A673 (cell line): Measurements from ENCODE around the gene PCDHGA6. TPM values are rescaled to one million over a fixed set of nuclear protein-coding genes. Genes with fewer than 3 reads are reported as not detected.
"Not testable (repeated sequence)": the region's sequence is repeated elsewhere in the genome, so short reads cannot be mapped to it uniquely, and the experiment has no call there.

Source experiments
- BruUV-seq: library from RNA; stranded (reverse); fragments of 400-500 nt; replicated peaks from 2 replicates; lab custom pipeline; 2021; lab: Mats Ljungman, UMichigan
- CTCF ChIA-PET: fragments of 300-600 bp; sonication (Branson Sonifier 250); formaldehyde crosslinking; loops from one replicate; lab custom pipeline; 2022; ENCODE audit warnings: antibody characterized with exemption; lab: Charles Lee
- POLR2A ChIA-PET: fragments of 300-600 bp; sonication (Branson Sonifier 250); formaldehyde crosslinking; loops from one replicate; lab custom pipeline; 2022; ENCODE audit warnings: antibody characterized with exemption; ENCODE audit not compliant: low non-redundant PET; lab: Charles Lee
- DNase-seq: peaks from one replicate; pipeline ENCODE4 v3.0.0-alpha.2; 2015; ENCODE audit warnings: low spot score
- H3K27ac ChIP-seq: fragments of 200-600 bp; sonication (generic); 2 replicates; pipeline ENCODE4 v1.5.1; 2016; ENCODE audit warnings: mixed run types, low read depth, mild to moderate bottlenecking, mixed read lengths, antibody characterized with exemption, low read length; ENCODE audit not compliant: poor library complexity, severe bottlenecking
- H3K27me3 ChIP-seq: fragments of 200-600 bp; sonication (generic); replicated peaks from 2 replicates; pipeline ENCODE4 v1.6.1; 2017; ENCODE audit warnings: mixed run types, low read depth, mild to moderate bottlenecking, mixed read lengths, antibody characterized with exemption, low read length; ENCODE audit not compliant: insufficient read depth, poor library complexity
- H3K36me3 ChIP-seq: fragments of 200-600 bp; sonication (generic); 2 replicates; pipeline ENCODE4 v1.6.1; 2016; ENCODE audit warnings: mixed run types, mild to moderate bottlenecking, mixed read lengths, antibody characterized with exemption, low read length; ENCODE audit not compliant: insufficient read depth, poor library complexity, severe bottlenecking
- H3K4me1 ChIP-seq: fragments of 200-600 bp; sonication (generic); 2 replicates; pipeline ENCODE4 v1.6.1; 2017; ENCODE audit warnings: mixed run types, mild to moderate bottlenecking, mixed read lengths, antibody characterized with exemption, low read length; ENCODE audit not compliant: insufficient read depth, poor library complexity, severe bottlenecking
- H3K4me3 ChIP-seq: fragments of 200-600 bp; sonication (generic); 2 replicates; pipeline ENCODE4 v1.5.1; 2016; ENCODE audit warnings: low read depth, mixed run types, mild to moderate bottlenecking, mixed read lengths, low read length; ENCODE audit not compliant: poor library complexity, severe bottlenecking
- H3K9me3 ChIP-seq: fragments of 200-600 bp; sonication (generic); 2 replicates; pipeline ENCODE4 v1.6.1; 2016; ENCODE audit warnings: mixed run types, low read depth, mild to moderate bottlenecking, mixed read lengths, antibody characterized with exemption, low read length; ENCODE audit not compliant: poor library complexity, severe bottlenecking
- EZH2 ChIP-seq: fragments of 200-600 bp; sonication (generic); IDR thresholded peaks from 2 replicates; pipeline ENCODE4 v1.6.1; 2017; ENCODE audit warnings: borderline replicate concordance, low read depth, mild to moderate bottlenecking, mixed read lengths, antibody characterized with exemption, low read length; ENCODE audit not compliant: poor library complexity, severe bottlenecking
- intact Hi-C: fragments of 100-400 bp; cut with micrococcal nuclease; formaldehyde crosslinking; loops from one replicate; pipeline ENCODE4 v1.10.0; 2022; ENCODE audit not compliant: unreplicated experiment
- total RNA-seq: library from RNA; stranded (reverse); gene quantifications from 2 replicates; pipeline ENCODE4 v1.2.3, GENCODE V29; 2021
- TF ChIP-seq, protein P1 (sequence below): fragments of 300-800, 200-600 bp; sonication (generic); conservative IDR thresholded peaks from 2 replicates; pipeline ENCODE4 v1.5.1; 2017; ENCODE audit warnings: low read depth, mild to moderate bottlenecking, antibody characterized with exemption, low read length, moderate library complexity, mixed read lengths

The PCDHGA6 gene
- total RNA-seq, 1 experiment from 2014 or later = 21.6 TPM

DNA sequence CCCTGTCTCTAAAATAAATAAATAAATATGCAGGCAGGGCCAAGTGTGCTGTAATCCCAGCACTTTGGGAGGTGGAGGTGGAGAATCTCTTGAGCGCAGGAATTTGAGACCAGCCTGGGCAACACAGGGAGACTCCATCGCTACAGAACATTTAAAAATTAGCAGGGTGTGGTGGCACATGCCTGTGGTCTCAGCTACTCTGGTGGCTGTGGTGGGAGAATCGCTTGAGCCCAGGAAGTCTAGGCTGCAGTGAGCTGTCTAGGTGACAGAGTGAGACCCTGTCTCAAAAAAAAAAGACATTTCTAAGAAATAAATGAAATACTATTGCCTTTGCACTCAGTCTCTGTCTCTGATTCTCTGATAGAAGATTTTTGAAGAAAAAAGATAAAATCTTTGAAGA is 37.9 kb downstream of the PCDHGA6 start:
- peaks cover 80% of the 10 kb centered on the region for H3K9me3 ChIP-seq
- TF ChIP-seq, protein P1, sequence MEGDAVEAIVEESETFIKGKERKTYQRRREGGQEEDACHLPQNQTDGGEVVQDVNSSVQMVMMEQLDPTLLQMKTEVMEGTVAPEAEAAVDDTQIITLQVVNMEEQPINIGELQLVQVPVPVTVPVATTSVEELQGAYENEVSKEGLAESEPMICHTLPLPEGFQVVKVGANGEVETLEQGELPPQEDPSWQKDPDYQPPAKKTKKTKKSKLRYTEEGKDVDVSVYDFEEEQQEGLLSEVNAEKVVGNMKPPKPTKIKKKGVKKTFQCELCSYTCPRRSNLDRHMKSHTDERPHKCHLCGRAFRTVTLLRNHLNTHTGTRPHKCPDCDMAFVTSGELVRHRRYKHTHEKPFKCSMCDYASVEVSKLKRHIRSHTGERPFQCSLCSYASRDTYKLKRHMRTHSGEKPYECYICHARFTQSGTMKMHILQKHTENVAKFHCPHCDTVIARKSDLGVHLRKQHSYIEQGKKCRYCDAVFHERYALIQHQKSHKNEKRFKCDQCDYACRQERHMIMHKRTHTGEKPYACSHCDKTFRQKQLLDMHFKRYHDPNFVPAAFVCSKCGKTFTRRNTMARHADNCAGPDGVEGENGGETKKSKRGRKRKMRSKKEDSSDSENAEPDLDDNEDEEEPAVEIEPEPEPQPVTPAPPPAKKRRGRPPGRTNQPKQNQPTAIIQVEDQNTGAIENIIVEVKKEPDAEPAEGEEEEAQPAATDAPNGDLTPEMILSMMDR = no peak
- no peak for TF ChIP-seq EZH2
- ChIA-PET CTCF (no interaction called here), POLR2A (no interaction called here)
- peaks cover 51% of the 10 kb centered on the region for H3K36me3 ChIP-seq
- no peak overlapping the region for H3K27ac ChIP-seq
- no TSS peak for BruUV-seq
- DNase-seq = no peak
- H3K4me1 ChIP-seq = no peaks in the 10 kb centered on the region
- H3K27me3 ChIP-seq = no peaks in the 10 kb centered on the region
- no peak overlapping the region for H3K4me3 ChIP-seq
- intact Hi-C loops = no loop called here

- intact Hi-C loops = no loop called here
- Histone ChIP-seq H3K9me3 (peaks cover 81% of the 10 kb centered on the region), H3K4me1 (no peaks in the 10 kb centered on the region), H3K27ac (no peak within 1 kb of the TSS), H3K36me3 (peaks cover 38% of the 10 kb centered on the region), H3K4me3 (no peak within 1 kb of the TSS), H3K27me3 (no peaks in the 10 kb centered on the region)
- BruUV-seq = no TSS peak
- TF ChIP-seq, protein P1 = peak; percentile 25; the same call in 1 of the 2 replicates
- no peak for TF ChIP-seq EZH2
- POLR2A ChIA-PET = no interaction called here
- peak; percentile 37 for DNase-seq
- CTCF ChIA-PET = no interaction called here
Measured at GRCh38 chr5:141412854-141413539, 39.3 kb downstream of the PCDHGA6 start, which contains the start of gene PCDHGA10. Gene PCDHGA10 (plus strand): TSS chr5:141412987. CDS start chr5:141413176, 189 bp downstream.

- intact Hi-C loops = no loop called here
- Histone ChIP-seq H3K4me3 (no peak overlapping the region), H3K27me3 (no peaks in the 10 kb centered on the region), H3K36me3 (peaks cover 37% of the 10 kb centered on the region), H3K4me1 (no peaks in the 10 kb centered on the region), H3K9me3 (peaks cover 83% of the 10 kb centered on the region), H3K27ac (no peak overlapping the region)
- TF ChIP-seq EZH2 = no peak
- TF ChIP-seq, protein P1 = no peak
- ChIA-PET CTCF (no interaction called here), POLR2A (no interaction called here)
- no TSS peak for BruUV-seq
- DNase-seq = no peak
Measured at GRCh38 chr5:141413540-141414069, 39.9 kb downstream of the PCDHGA6 start.

GRCh38 chr5:141414548-141415274 is 41.0 kb downstream of the PCDHGA6 start:
- CTCF ChIA-PET, DNase-seq, H3K4me1 ChIP-seq, BruUV-seq, intact Hi-C loops, H3K4me3 ChIP-seq, H3K27ac ChIP-seq, H3K27me3 ChIP-seq, POLR2A ChIA-PET: not testable (repeated sequence)
- Histone ChIP-seq H3K36me3 (peaks cover 33% of the 10 kb centered on the region), H3K9me3 (peaks cover 82% of the 10 kb centered on the region)

DNA sequence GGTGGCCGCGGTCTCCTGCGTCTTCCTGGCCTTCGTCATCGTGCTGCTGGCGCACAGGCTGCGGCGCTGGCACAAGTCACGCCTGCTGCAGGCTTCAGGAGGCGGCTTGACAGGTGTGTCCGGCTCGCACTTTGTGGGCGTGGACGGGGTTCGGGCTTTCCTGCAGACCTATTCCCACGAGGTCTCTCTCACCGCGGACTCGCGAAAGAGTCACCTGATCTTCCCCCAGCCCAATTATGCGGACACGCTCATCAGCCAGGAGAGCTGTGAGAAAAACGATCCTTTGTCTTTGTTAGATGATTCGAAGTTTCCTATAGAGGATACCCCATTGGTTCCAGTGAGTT is 41.6 kb downstream of the PCDHGA6 start:
- DNase-seq, POLR2A ChIA-PET, H3K4me1 ChIP-seq, H3K4me3 ChIP-seq, H3K27ac ChIP-seq, H3K27me3 ChIP-seq, intact Hi-C loops, BruUV-seq: not testable (repeated sequence)
- peaks cover 82% of the 10 kb centered on the region for H3K9me3 ChIP-seq
- CTCF ChIA-PET = interaction anchor here (0.7 kb wide), 1 partner anchor 146 kb away, joined by 4 read pairs; no protein-coding TSS in a partner anchor
- H3K36me3 ChIP-seq = peaks cover 32% of the 10 kb centered on the region
